HUDEP-2 (cell line): Measurements from ENCODE around the gene SRPK2.
"Not testable (repeated sequence)": the region's sequence is repeated elsewhere in the genome, so short reads cannot be mapped to it uniquely, and the experiment has no call there.

ENCODE experiments used
- DNase-seq, 76 experiments: peaks; one replicate each; lab custom pipeline; 2025; ENCODE audit not compliant: unreplicated experiment in 76 of 76; lab: John Stamatoyannopoulos, UW

The SRPK2 gene

GRCh38 chr7:105199386-105199785, 189.3 kb downstream of the SRPK2 start:
- DNase-seq = no peak

- peak in 8 of 76 experiments; percentile 2 to 15 (median 4) for DNase-seq
Measured at GRCh38 chr7:105198223-105198622, 190.5 kb downstream of the SRPK2 start.

- DNase-seq = no peak
Measured at GRCh38 chr7:105196473-105196872, 192.2 kb downstream of the SRPK2 start.

DNA sequence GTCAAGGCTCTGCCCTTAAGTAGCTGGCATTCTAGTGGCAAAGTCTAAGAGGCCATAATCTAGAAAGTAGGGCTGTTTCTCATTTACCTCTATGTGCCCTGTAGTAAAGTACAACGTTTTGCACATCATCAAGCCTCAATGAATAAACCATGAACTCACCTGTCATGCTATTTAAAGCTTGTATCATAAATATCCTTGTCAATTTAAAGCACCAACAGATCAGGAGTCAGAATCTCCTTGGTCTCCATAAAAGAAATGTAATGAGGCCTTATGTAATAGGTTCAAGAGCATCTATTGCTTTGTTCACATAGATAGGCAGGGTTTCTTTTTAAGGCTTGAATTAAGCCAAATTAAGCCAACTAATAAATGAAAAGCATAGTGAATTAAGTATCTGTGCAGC, 192.8 kb downstream of the SRPK2 start:
- DNase-seq = no peak

- DNase-seq = not testable (repeated sequence)
Measured at GRCh38 chr7:105194959-105195358, 193.8 kb downstream of the SRPK2 start.

GRCh38 chr7:105191331-105191730, 197.4 kb downstream of the SRPK2 start:
- DNase-seq = no peak

DNA sequence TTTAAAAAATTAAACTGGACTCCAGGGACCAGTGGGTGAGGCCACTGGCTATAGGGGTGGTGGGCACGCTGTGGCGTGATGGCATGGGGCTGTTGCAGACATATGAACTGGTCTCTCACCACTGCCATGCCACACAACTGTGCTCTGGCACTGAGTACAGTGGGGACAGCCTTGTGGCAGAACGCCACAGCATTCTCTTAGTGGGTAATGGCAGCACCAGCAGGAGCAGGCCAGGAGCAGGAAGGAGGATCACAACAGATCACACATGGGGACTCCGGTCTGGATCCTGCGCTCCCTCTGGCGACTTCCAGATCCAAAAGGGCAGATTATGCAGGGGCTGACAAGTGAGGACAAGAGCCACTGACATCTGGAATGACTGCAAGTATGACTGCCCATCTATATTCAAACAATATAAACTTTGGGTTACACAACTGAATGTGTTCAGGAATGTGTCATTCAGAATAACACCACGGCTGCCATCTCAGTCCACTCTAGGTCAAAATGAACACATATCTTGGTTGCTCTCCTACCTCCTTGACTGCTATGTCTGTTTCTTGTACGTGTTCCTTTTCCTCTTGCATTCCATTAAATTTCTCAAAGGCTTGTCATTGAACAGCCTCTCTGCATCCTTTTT, 198.7 kb downstream of the SRPK2 start:
- no peak for DNase-seq

DNA sequence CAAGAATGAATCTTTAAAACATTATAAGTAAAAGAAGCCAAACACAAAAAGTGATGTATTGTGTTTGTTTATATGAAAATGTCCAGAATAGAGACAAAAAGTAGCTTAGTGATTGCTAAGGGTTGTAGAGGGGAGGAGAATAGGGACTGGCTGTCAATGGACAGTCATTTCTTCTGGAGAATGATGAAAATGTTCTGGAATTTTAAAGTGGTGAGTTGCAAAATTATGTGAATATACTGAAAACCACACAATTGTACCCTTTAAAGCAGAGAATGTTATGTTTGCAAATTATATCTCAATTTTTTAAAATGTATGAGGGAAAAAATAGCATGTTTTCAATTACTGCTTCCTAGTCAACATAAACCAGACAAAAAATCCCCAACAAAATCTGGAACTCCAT, 200.5 kb downstream of the SRPK2 start:
- DNase-seq = no peak

DNA sequence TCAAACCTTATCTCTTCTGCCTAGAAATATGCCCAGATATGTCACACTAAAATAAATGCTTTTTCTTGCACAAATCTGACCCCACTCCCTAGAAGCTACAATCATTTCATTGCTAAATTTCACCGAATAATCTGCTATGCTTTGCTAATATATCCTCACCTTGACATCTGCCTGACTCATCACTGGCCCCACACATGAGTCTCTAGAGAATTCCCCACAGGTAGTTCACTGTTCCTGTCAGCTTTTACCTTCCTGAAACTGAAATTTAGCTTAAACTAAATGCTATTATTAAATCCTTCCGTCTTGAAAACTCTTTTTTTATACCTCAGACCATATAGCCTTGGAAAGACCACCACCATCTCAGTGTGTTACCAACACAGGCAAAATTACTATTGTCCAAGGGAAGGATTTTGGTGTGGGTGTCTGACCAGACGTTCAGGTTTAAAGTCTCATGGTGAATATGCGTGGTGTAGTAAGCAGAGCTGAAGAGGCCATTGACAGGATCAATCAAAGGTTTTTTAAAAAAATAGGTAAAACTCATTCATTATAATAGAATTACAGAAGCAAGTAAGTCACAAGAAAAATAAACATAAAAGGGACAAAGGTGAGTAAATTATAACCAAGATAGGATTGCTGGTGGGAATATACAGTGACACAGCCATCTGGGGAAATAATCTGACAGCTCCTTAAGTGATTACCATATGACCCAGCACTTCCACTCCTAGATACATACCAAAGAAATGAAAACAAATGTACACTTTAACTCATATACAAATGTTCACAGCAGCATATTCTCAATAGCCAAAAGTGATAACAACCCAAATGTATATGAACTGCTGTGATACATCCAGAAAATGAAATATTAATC, 201.2 kb downstream of the SRPK2 start:
- DNase-seq = no peak

- DNase-seq = no peak
Measured at GRCh38 chr7:105185290-105186010, 203.3 kb downstream of the SRPK2 start.

DNA sequence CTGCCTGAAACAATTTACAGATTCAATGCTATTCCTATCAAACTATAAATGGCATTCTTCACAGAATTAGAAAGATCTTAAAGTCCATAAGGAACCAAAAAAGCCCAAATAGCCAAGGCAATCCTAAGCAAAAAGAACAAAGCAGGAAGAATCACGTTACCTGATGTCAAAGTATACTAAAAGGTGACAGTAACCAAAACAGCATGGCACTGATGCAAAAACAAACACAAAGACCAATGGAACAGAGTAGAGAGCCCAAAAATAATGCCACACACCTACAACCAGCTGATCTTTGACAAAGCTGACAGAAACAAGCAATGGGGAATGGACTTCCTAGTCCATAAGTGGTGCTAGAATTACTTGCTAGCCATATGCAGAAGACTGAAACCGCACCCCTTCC, 208.7 kb downstream of the SRPK2 start:
- no peak for DNase-seq

DNA sequence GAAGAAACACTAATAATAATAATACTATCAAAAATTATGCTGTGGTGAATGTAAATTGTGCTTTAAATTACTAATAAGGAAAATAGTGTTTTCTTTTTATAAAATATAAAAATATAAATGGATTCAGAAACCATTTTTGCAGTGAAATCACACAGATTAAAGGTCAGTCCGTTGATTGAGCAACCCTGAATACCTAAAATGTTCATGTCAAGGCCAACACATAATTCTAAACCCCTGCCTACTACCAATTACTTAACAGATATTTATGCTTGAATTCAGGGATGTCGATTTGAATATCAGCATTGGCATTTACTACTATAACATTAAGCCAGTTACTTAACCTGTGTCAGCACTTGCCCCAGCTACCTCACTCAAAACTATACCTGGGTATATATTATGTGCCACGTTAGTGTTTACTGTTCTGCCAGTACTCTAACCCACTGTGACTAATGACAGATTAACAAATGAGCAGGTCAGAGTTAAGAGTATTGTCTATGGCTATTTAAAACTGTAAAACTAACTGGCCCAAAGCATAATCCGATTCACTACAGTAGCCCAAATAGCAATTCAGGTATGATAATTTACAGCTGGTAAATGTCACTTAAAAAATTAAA, 209.7 kb downstream of the SRPK2 start:
- no peak for DNase-seq

DNA sequence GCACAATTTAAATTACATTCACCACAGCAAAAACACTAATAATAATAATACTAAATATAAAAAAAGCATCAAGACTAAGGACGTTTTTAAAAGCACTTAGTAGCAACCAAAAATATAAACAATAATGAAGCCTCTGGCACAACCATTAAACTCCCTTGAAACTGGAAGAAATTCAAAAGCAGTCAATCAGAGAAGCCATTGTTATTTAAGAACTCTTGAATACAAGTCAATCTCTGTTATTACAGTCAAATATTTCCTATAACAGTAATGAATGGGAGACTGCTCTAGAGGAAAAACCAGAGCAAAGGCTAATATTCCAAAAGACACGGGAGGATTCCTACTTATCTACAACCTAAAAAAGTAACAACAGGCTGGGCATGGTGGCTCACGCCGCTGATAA, 210.5 kb downstream of the SRPK2 start:
- no peak for DNase-seq

DNA sequence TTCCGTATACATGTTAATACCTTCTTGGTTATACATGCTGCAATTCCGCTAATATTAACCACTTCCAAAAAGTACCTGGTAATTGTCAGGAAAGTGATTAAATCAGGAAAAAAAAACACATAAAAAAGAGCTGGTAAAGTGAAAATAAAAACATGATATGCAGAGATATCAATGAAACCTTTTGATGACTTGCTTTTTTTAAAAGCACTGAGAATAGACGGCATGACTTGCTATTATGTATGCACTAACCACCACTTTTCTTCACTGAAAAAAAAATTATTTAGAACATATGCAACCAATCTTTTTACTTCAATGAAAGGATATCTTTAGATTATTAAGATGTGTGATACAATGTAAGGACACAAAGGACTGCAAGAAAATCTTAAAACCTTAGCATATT, 211.7 kb downstream of the SRPK2 start:
- DNase-seq = no peak

DNA sequence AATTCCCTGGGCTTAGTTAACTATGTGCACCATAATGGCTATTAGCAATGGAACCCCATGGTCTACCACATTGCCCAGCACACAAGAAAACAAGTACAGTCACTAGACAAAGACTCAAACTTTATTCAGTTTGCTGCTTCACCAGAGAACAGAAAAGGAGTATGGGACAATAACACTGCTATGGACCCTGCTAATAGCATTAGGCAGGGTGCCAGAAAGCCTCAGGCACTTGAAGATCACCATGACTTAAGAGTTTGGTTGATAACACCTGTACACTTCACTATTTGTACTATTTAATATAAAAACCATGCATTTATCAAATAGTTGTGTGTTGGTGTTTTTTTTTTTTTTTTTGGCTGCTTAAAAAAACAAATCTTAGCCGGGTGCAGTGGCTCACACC, 215.1 kb downstream of the SRPK2 start:
- no peak for DNase-seq

- DNase-seq = no peak
Measured at GRCh38 chr7:105164751-105165150, 224.0 kb downstream of the SRPK2 start.

GRCh38 chr7:105163718-105164117, 225.0 kb downstream of the SRPK2 start:
- no peak for DNase-seq

- DNase-seq = no peak
Measured at GRCh38 chr7:105161366-105161765, 227.4 kb downstream of the SRPK2 start.

- no peak for DNase-seq
Measured at GRCh38 chr7:105157278-105157677, 231.4 kb downstream of the SRPK2 start.

DNA sequence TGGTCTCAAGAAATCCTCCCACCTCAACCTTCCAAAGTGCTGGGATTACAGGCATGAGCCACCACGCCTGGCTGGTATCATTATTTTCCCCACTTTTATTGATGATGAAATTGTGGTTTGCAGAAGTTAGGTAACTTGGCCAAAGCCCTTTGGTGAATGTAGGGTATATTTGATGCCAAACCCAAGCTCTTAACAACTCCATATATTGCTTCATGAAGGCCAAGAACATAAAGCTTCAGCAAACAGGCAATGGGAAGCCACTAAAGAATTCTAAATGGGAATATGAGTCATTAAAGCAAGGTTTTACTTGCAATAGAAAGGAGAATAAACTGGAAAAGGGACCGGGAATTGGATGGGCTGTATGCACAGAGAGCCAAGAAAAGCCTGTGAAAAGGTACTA, 232.0 kb downstream of the SRPK2 start:
- no peak for DNase-seq

DNA sequence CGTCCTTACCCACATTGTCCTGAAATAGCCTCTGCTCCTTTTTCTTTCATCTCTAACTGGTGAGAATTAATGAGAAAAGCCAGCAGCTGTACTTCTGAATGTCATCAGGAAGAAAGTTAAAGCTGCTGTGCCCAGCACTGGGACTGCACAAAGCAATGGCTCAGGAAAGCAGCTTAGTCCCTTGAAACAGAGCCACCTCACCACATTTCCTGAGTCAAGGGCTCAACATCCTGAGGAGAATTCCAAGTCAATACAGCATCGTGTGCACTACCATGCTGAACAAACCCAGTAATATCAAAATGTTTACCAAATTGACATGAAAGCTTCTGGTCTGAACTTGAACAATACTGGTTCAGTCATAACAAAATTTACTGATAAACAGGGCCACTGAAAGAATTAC, 234.6 kb downstream of the SRPK2 start:
- no peak for DNase-seq
